PC-3 (cell line): ENCODE data around the gene ANKS1B. TPM values are rescaled to one million over a fixed set of nuclear protein-coding genes. Genes with fewer than 3 reads are reported as not detected.

Experiments used
- ATAC-seq: fragments of 200-7000 bp; cut with Tn5 transposase; 2 replicates; pipeline ENCODE4 v1.9.1; 2020; ENCODE audit warnings: mild to moderate bottlenecking, moderate library complexity
- BruUV-seq: library from RNA; stranded (reverse); fragments of 400-500 nt; replicated peaks from 2 replicates; lab custom pipeline; 2021; lab: Mats Ljungman, UMichigan
- CTCF ChIA-PET: fragments of 300-600 bp; sonication (Branson Sonifier 250); formaldehyde crosslinking; loops from one replicate; lab custom pipeline; 2022; ENCODE audit warnings: antibody characterized with exemption; lab: Charles Lee
- POLR2A ChIA-PET: fragments of 300-600 bp; sonication (Branson Sonifier 250); formaldehyde crosslinking; loops from one replicate; lab custom pipeline; 2022; ENCODE audit warnings: antibody characterized with exemption; ENCODE audit not compliant: unreplicated experiment; lab: Charles Lee
- DNase-seq: peaks from one replicate; pipeline ENCODE4 v3.0.0-alpha.2; 2015
- H2AFZ ChIP-seq: fragments of 300-600 bp; sonication (generic); 2 replicates; pipeline ENCODE4 v1.6.0; 2016; ENCODE audit warnings: antibody characterized with exemption, low read length
- H3F3A ChIP-seq: fragments of 300-600 bp; sonication (generic); one replicate; pipeline ENCODE4 v1.6.0; 2017; ENCODE audit warnings: antibody characterized with exemption, low read length, control low read depth, mild to moderate bottlenecking; ENCODE audit not compliant: unreplicated experiment
- H3K27ac ChIP-seq: fragments of 300-600 bp; sonication (generic); 2 replicates; pipeline ENCODE4 v1.5.1; 2016; ENCODE audit warnings: mild to moderate bottlenecking, low read length
- H3K27me3 ChIP-seq: fragments of 300-600 bp; sonication (generic); 2 replicates; pipeline ENCODE4 v1.6.1; 2016; ENCODE audit warnings: low read length, mixed read lengths
- H3K36me3 ChIP-seq: fragments of 300-600 bp; sonication (generic); 2 replicates; pipeline ENCODE4 v1.6.1; 2016; ENCODE audit warnings: low read depth, mixed run types, low read length, mixed read lengths
- H3K4me1 ChIP-seq: fragments of 300-600 bp; sonication (generic); 2 replicates; pipeline ENCODE4 v1.5.1; 2016; ENCODE audit warnings: low read length; ENCODE audit not compliant: insufficient read depth
- H3K4me2 ChIP-seq: fragments of 300-600 bp; sonication (generic); 2 replicates; pipeline ENCODE4 v1.6.0; 2016; ENCODE audit warnings: low read length
- H3K4me3 ChIP-seq: fragments of 300-600 bp; sonication (generic); 2 replicates; pipeline ENCODE4 v1.5.1; 2016; ENCODE audit warnings: mild to moderate bottlenecking, low read length, mixed read lengths
- H3K79me2 ChIP-seq: fragments of 300-600 bp; sonication (generic); 2 replicates; pipeline ENCODE4 v1.6.1; 2017; ENCODE audit warnings: low read length, mixed read lengths
- H3K9ac ChIP-seq: fragments of 300-600 bp; sonication (generic); 2 replicates; pipeline ENCODE4 v1.6.0; 2016; ENCODE audit warnings: mild to moderate bottlenecking, low read length
- H3K9me2 ChIP-seq: fragments of 300-600 bp; sonication (generic); replicated peaks from 2 replicates; pipeline ENCODE4 v1.6.1; 2016; ENCODE audit warnings: mixed run types, low read length, mixed read lengths
- H3K9me3 ChIP-seq: fragments of 300-600 bp; sonication (generic); 2 replicates; pipeline ENCODE4 v1.6.1; 2016; ENCODE audit warnings: low read length, mixed read lengths
- H4K20me1 ChIP-seq: fragments of 300-600 bp; sonication (generic); 2 replicates; pipeline ENCODE4 v1.6.1; 2016; ENCODE audit warnings: low read length, mixed read lengths
- EZH2 ChIP-seq: fragments of 300-600 bp; sonication (generic); IDR thresholded peaks from one replicate; pipeline ENCODE4 v1.6.1; 2017; ENCODE audit warnings: antibody characterized with exemption, mild to moderate bottlenecking, low read length; ENCODE audit not compliant: unreplicated experiment
- EZH2phosphoT487 ChIP-seq: fragments of 300-600 bp; sonication (generic); IDR thresholded peaks from 2 replicates; pipeline ENCODE4 v1.6.1; 2018; ENCODE audit warnings: mild to moderate bottlenecking, antibody characterized with exemption, low read length, borderline replicate concordance
- intact Hi-C: fragments of 100-400 bp; cut with micrococcal nuclease; formaldehyde crosslinking; loops from 2 replicates; pipeline ENCODE4 v1.9.0; 2023
- total RNA-seq: library from RNA; depleted of rRNA; stranded (reverse); fragments of >200 nt; gene quantifications from 2 replicates; pipeline ENCODE4 v1.2.3, GENCODE V29; 2014
- TF ChIP-seq, protein P1 (sequence below): fragments of 300-600 bp; sonication (generic); conservative IDR thresholded peaks from 2 replicates; pipeline ENCODE4 v1.5.1; 2017; ENCODE audit warnings: antibody characterized with exemption, low read depth, mild to moderate bottlenecking, low read length

ANKS1B gene
- total RNA-seq, 1 experiment from 2014 or later: 0.07 TPM

- Histone ChIP-seq H3K27ac (no peak overlapping the region), H3K36me3 (no peaks in the 10 kb centered on the region), H3K9me3 (no peaks in the 10 kb centered on the region), H3K79me2 (no peaks in the 10 kb centered on the region), H3K9ac (no peak overlapping the region), H3K4me2 (no peak overlapping the region), H3K27me3 (no peaks in the 10 kb centered on the region), H3K4me3 (no peak overlapping the region), H3K4me1 (no peaks in the 10 kb centered on the region), H2AFZ (no peak overlapping the region), H3F3A (no peaks in the 10 kb centered on the region), H4K20me1 (no peaks in the 10 kb centered on the region), H3K9me2 (no peaks in the 10 kb centered on the region)
- BruUV-seq: no TSS peak
- intact Hi-C loops: no loop called here
- no peak for DNase-seq
- ChIA-PET CTCF (no interaction called here), POLR2A (no interaction called here)
- TF ChIP-seq, protein P1, sequence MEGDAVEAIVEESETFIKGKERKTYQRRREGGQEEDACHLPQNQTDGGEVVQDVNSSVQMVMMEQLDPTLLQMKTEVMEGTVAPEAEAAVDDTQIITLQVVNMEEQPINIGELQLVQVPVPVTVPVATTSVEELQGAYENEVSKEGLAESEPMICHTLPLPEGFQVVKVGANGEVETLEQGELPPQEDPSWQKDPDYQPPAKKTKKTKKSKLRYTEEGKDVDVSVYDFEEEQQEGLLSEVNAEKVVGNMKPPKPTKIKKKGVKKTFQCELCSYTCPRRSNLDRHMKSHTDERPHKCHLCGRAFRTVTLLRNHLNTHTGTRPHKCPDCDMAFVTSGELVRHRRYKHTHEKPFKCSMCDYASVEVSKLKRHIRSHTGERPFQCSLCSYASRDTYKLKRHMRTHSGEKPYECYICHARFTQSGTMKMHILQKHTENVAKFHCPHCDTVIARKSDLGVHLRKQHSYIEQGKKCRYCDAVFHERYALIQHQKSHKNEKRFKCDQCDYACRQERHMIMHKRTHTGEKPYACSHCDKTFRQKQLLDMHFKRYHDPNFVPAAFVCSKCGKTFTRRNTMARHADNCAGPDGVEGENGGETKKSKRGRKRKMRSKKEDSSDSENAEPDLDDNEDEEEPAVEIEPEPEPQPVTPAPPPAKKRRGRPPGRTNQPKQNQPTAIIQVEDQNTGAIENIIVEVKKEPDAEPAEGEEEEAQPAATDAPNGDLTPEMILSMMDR: no peak
- TF ChIP-seq EZH2phosphoT487 (no peak), EZH2 (no peak)
- ATAC-seq: no peak
These were observed 864.8 kb downstream of the ANKS1B start for GRCh38 chr12:99119943-99120342.

GRCh38 chr12:99119449-99119848 lies 865.3 kb downstream of the ANKS1B start:
- CTCF ChIA-PET: no interaction called here
- no peaks in the 10 kb centered on the region for H3K9me2 ChIP-seq
- intact Hi-C loops: no loop called here

DNA sequence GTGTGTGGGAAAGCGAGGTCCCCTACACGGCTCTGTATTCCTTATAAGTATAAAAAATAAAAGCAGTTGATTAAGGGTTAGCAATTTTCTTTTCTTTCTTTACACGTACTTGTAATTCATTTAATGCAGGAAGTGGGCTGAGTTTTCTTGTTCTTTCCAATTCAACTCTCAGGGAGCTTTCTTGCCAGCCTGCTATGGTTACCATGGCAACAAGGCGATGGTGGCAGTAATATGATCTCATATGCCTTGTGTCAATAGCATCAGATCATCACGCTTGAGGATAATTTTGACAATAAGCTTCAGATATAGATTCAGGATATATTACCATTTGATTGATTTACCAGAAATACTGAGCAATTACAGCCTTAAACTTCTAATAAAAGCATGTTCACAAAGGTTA lies 873.1 kb downstream of the ANKS1B start:
- H2AFZ ChIP-seq: no peak overlapping the region
- TF ChIP-seq EZH2: no peak
- TF ChIP-seq, protein P1: no peak
- no peak for TF ChIP-seq EZH2phosphoT487
- ATAC-seq (no peak), DNase-seq (peak; percentile 11)
- intact Hi-C loops: no loop called here
- H3K9me2 ChIP-seq: no peaks in the 10 kb centered on the region
- no TSS peak for BruUV-seq
- H3K27ac ChIP-seq: no peak overlapping the region
- ChIA-PET CTCF (no interaction called here), POLR2A (no interaction called here)
- no peaks in the 10 kb centered on the region for H4K20me1 ChIP-seq
- no peaks in the 10 kb centered on the region for H3K4me1 ChIP-seq
- peaks cover 7% of the 10 kb centered on the region; the same call in 1 of the 2 replicates for H3K27me3 ChIP-seq
- H3K4me2 ChIP-seq: no peak overlapping the region
- H3F3A ChIP-seq: no peaks in the 10 kb centered on the region
- H3K4me3 ChIP-seq: no peak overlapping the region
- H3K9ac ChIP-seq: no peak overlapping the region
- H3K79me2 ChIP-seq: no peaks in the 10 kb centered on the region
- no peaks in the 10 kb centered on the region for H3K36me3 ChIP-seq
- H3K9me3 ChIP-seq: no peaks in the 10 kb centered on the region

More at GRCh38 chr12:99119449-99119848, 865.3 kb downstream of the ANKS1B start:
- Histone ChIP-seq H3F3A (no peaks in the 10 kb centered on the region), H4K20me1 (no peaks in the 10 kb centered on the region), H2AFZ (no peak overlapping the region), H3K36me3 (no peaks in the 10 kb centered on the region), H3K4me2 (no peak overlapping the region), H3K9me3 (no peaks in the 10 kb centered on the region), H3K4me3 (no peak overlapping the region), H3K27me3 (no peaks in the 10 kb centered on the region), H3K4me1 (no peaks in the 10 kb centered on the region), H3K9ac (no peak overlapping the region), H3K27ac (no peak overlapping the region), H3K79me2 (no peaks in the 10 kb centered on the region)
- DNase-seq (no peak), ATAC-seq (no peak)
- no TSS peak for BruUV-seq
- TF ChIP-seq EZH2 (no peak), EZH2phosphoT487 (no peak)
- TF ChIP-seq, protein P1: no peak
- POLR2A ChIA-PET: no interaction called here
